SK-N-SH (cell line): ENCODE results near the gene SOBP. TPM values are rescaled to one million over a fixed set of nuclear protein-coding genes. Genes with fewer than 3 reads are reported as not detected.

Source experiments
- CTCF ChIA-PET: fragments of 300-600, 350-600 bp; formaldehyde crosslinking; extraction: SDS; loops from one replicate; lab custom pipeline; 2021; lab: Yijun Ruan, JAX
- POLR2A ChIA-PET: fragments of 350-600 bp; sonication (Branson Sonifier 250); formaldehyde crosslinking; extraction: SDS; loops from one replicate; lab custom pipeline; 2020; ENCODE audit warnings: antibody characterized with exemption, inconsistent platforms; lab: Yijun Ruan, JAX
- DNase-seq: peaks from one replicate; pipeline ENCODE4 v3.0.0; 2012
- H2AFZ ChIP-seq: fragments of 200-600 bp; sonication (generic); 2 replicates; pipeline ENCODE4 v1.8.1; 2016; ENCODE audit warnings: antibody characterized with exemption, mild to moderate bottlenecking, low read depth
- H3F3A ChIP-seq: fragments of 200-600 bp; sonication (generic); replicated peaks from 2 replicates; pipeline ENCODE3; 2016; ENCODE audit warnings: antibody characterized with exemption, mild to moderate bottlenecking; ENCODE audit not compliant: insufficient read depth
- H3K27ac ChIP-seq, 2 experiments: fragments of 200-500 bp in 1 of 2; fragments of 200-600 bp in 1 of 2; sonication (Bioruptor generic) in 1 of 2; sonication (generic), shearing (Covaris generic) in 1 of 2; 2 replicates each; pipeline versions ENCODE4 v1.5.1 to v1.6.1; 2014 to 2016; ENCODE audit warnings: low read depth in 2 of 2, inconsistent platforms in 1 of 2, low read length in 1 of 2, mild to moderate bottlenecking in 1 of 2, mixed read lengths in 1 of 2
- H3K27me3 ChIP-seq: fragments of 200-600 bp; sonication (generic), shearing (Covaris generic); 2 replicates; pipeline ENCODE4 v1.6.1; 2016; ENCODE audit warnings: mixed run types; ENCODE audit not compliant: insufficient read depth
- H3K36me3 ChIP-seq, 2 experiments: fragments of 200-500 bp in 1 of 2; fragments of 200-600 bp in 1 of 2; sonication (Bioruptor generic) in 1 of 2; sonication (generic) in 1 of 2; replicated peaks in 1 of 2; 2 replicates each; pipeline versions ENCODE3 to v1.5.1; 2014 to 2016; ENCODE audit warnings: low read length in 1 of 2, mild to moderate bottlenecking in 1 of 2; ENCODE audit not compliant: insufficient read depth in 2 of 2, control insufficient read depth in 1 of 2
- H3K4me1 ChIP-seq, 2 experiments: fragments of 200-500 bp in 1 of 2; fragments of 200-600 bp in 1 of 2; sonication (Bioruptor generic) in 1 of 2; sonication (generic), shearing (Covaris generic) in 1 of 2; 2 replicates each; pipeline versions ENCODE4 v1.5.1 to v1.6.1; 2014 to 2016; ENCODE audit warnings: low read depth in 1 of 2, low read length in 1 of 2, mixed run types in 1 of 2; ENCODE audit not compliant: insufficient read depth in 2 of 2, control insufficient read depth in 1 of 2
- H3K4me2 ChIP-seq: fragments of 200-600 bp; sonication (generic), shearing (Covaris generic); 2 replicates; pipeline ENCODE4 v1.6.1; 2017; ENCODE audit warnings: mixed run types
- H3K4me3 ChIP-seq, 2 experiments: fragments of 200-500 bp in 1 of 2; fragments of 200-600 bp in 1 of 2; sonication (Bioruptor generic) in 1 of 2; sonication (generic), shearing (Covaris generic) in 1 of 2; 2 replicates each; pipeline versions ENCODE4 v1.5.1 to v1.8.1; 2014 to 2016; ENCODE audit warnings: low read depth in 2 of 2, inconsistent platforms in 1 of 2, low read length in 1 of 2, mild to moderate bottlenecking in 1 of 2, mixed read lengths in 1 of 2, moderate library complexity in 1 of 2
- H3K79me2 ChIP-seq: fragments of 200-600 bp; sonication (generic); 2 replicates; pipeline ENCODE4 v1.8.1; 2017; ENCODE audit warnings: mild to moderate bottlenecking; ENCODE audit not compliant: insufficient read depth
- H3K9ac ChIP-seq: fragments of 200-600 bp; sonication (generic); 2 replicates; pipeline ENCODE4 v1.6.1; 2017; ENCODE audit warnings: mixed run types
- H3K9me2 ChIP-seq: fragments of 200-600 bp; sonication (generic); 2 replicates; pipeline ENCODE4 v1.6.1; 2017; ENCODE audit warnings: mixed run types
- H3K9me3 ChIP-seq: fragments of 200-600 bp; sonication (generic); 2 replicates; pipeline ENCODE4 v1.6.1; 2017; ENCODE audit warnings: mixed run types, mild to moderate bottlenecking, moderate library complexity
- H4K20me1 ChIP-seq: fragments of 200-600 bp; sonication (generic); 2 replicates; pipeline ENCODE4 v1.6.1; 2017; ENCODE audit warnings: mild to moderate bottlenecking, mixed run types; ENCODE audit not compliant: insufficient read depth
- CTCF ChIP-seq: fragments of 200-600 bp; sonication (generic); IDR thresholded peaks from 2 replicates; pipeline ENCODE4 v1.6.1; 2017; ENCODE audit warnings: antibody characterized with exemption, mild to moderate bottlenecking, moderate library complexity
- GABPA ChIP-seq: IDR thresholded peaks from 2 replicates; pipeline ENCODE4 v1.4.0; 2012; ENCODE audit warnings: low read depth, mild to moderate bottlenecking
- IRF3 ChIP-seq: fragments of 150-350 bp; IDR thresholded peaks from 2 replicates; pipeline ENCODE4 v1.6.1; 2016; ENCODE audit warnings: mild to moderate bottlenecking, low read depth, low read length
- JUND ChIP-seq: IDR thresholded peaks from 2 replicates; pipeline ENCODE4 v1.4.0; 2012
- MAX ChIP-seq: IDR thresholded peaks from 2 replicates; pipeline ENCODE4 v1.4.0; 2012; ENCODE audit warnings: low read depth
- MXI1 ChIP-seq: IDR thresholded peaks from 2 replicates; pipeline ENCODE4 v1.6.1; 2012; ENCODE audit warnings: mild to moderate bottlenecking, low read depth, low read length, improper control_type of control experiment
- PBX3 ChIP-seq: IDR thresholded peaks from 2 replicates; pipeline ENCODE4; 2012
- RAD21 ChIP-seq: IDR thresholded peaks from 2 replicates; pipeline ENCODE4 v1.6.1; 2012; ENCODE audit warnings: mild to moderate bottlenecking, low read length
- RXRA ChIP-seq: IDR thresholded peaks from 2 replicates; pipeline ENCODE4 v1.4.0; 2012; ENCODE audit warnings: low read depth, mild to moderate bottlenecking, borderline replicate concordance
- SIN3A ChIP-seq: IDR thresholded peaks from 2 replicates; pipeline ENCODE4 v1.6.1; 2012; ENCODE audit warnings: low read depth, mild to moderate bottlenecking, low read length, moderate library complexity, borderline replicate concordance
- TEAD4 ChIP-seq: IDR thresholded peaks from 2 replicates; pipeline ENCODE4 v1.4.0; 2012; ENCODE audit warnings: mild to moderate bottlenecking, borderline replicate concordance; ENCODE audit not compliant: insufficient read depth
- WGBS: methylation state at CpG from one replicate; pipeline ENCODE4 v1.1.6; 2017; ENCODE audit warnings: low lambda C conversion rate; 5-methylcytosine and 5-hydroxymethylcytosine counted together
- polyA plus RNA-seq, 3 experiments: library from polyadenylated mRNA; depleted of rRNA; stranded (reverse); fragments of >200 nt; gene quantifications; 2 replicates each; pipeline ENCODE4 v1.2.3, GENCODE V29; 2012

SOBP gene
- polyA plus RNA-seq, 1 of the 3 experiments (the other 2 are of a cell fraction) = 0.61 TPM

GRCh38 chr6:107638493-107638892, 148.6 kb downstream of the SOBP start (continued):
- no peak for TF ChIP-seq PBX3
- no peak for TF ChIP-seq MAX
- no peak for TF ChIP-seq GABPA

- Histone ChIP-seq H4K20me1 (no peaks in the 10 kb centered on the region), H2AFZ (no peak overlapping the region), H3K4me3 (no peak overlapping the region), H3K9ac (no peak overlapping the region), H3K79me2 (no peaks in the 10 kb centered on the region), H3K9me3 (no peaks in the 10 kb centered on the region), H3K9me2 (no peaks in the 10 kb centered on the region), H3K4me2 (no peak overlapping the region), H3F3A (no peaks in the 10 kb centered on the region), H3K27me3 (no peaks in the 10 kb centered on the region), H3K36me3 (no peaks in the 10 kb centered on the region), H3K4me1 (peaks cover 0 to 7% of the 10 kb centered on the region in 2 experiments; a peak in 1 of 4 replicates), H3K27ac (no peak overlapping the region)
- ChIA-PET POLR2A (no interaction called here), CTCF (interaction anchor here (0.8 kb wide), 1 partner anchor 10 kb away, joined by 5 read pairs; no protein-coding TSS in a partner anchor)
- DNase-seq = no peak
- TF ChIP-seq SIN3A = no peak
- TF ChIP-seq CTCF = no peak
- no peak for TF ChIP-seq RAD21
- no peak for TF ChIP-seq TEAD4
- no peak for TF ChIP-seq JUND
- no peak for TF ChIP-seq MXI1
- WGBS = 36% methylated on average over 2 of the region's 2 CpGs
These were observed 149.6 kb downstream of the SOBP start for GRCh38 chr6:107639511-107639910.

DNA sequence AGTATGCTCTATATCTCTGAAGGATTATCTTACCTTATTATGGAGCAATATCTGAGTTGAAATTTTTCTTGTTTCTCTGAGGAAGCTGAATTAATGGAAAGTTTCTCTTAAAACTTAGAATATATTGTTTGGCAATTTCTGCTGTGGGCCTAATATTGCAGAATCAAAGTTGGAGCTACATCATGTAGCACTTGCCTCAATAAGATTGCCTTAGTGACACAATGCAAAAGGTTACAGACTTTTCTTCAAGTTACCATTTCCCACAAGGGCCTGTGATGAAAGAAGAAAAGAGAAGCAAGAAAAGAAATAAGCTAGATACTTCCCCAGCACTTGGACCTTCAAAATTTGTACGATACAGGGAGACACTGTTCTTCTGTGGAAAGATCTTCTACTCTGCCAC, 151.2 kb downstream of the SOBP start:
- CTCF ChIA-PET = interaction anchor here (1.4 kb wide), 1 partner anchor 152 kb away, joined by 5 read pairs; no protein-coding TSS in a partner anchor
- TF ChIP-seq IRF3 = no peak
- no peak for TF ChIP-seq RXRA
- no peak overlapping the region for H3K4me3 ChIP-seq
- no peaks in the 10 kb centered on the region for H4K20me1 ChIP-seq
- H3K27ac ChIP-seq = no peak overlapping the region; a peak in 1 of 4 replicates
- POLR2A ChIA-PET = interaction anchor here (0.9 kb wide), 1 partner anchor 182 kb away, joined by 3 read pairs; the partner anchor contains the start of gene PDSS2
- no peaks in the 10 kb centered on the region for H3K27me3 ChIP-seq
- H3K4me2 ChIP-seq = no peak overlapping the region
- H3K9ac ChIP-seq = no peak overlapping the region
- WGBS = 78% methylated on average over 1 of the region's 1 CpG
- H3K9me3 ChIP-seq = no peaks in the 10 kb centered on the region
- H3K4me1 ChIP-seq = peaks cover 0 to 13% of the 10 kb centered on the region in 2 experiments; a peak in 1 of 4 replicates
- H3K79me2 ChIP-seq = no peaks in the 10 kb centered on the region
- DNase-seq = no peak
- H2AFZ ChIP-seq = no peak overlapping the region
- H3K9me2 ChIP-seq = no peaks in the 10 kb centered on the region
- H3F3A ChIP-seq = no peaks in the 10 kb centered on the region
- H3K36me3 ChIP-seq = no peaks in the 10 kb centered on the region
